ENCODE results near the gene PTPN6.
"Not testable (repeated sequence)": the region's sequence is repeated elsewhere in the genome, so short reads cannot be mapped to it uniquely, and the experiment has no call there.

The PTPN6 gene

GRCh38 chr12:6950811-6951540, at the start of gene PTPN6:
Gene PTPN6 (plus strand): TSS chr12:6951356. CDS start chr12:6951513, 157 bp downstream.
- Mint-ChIP-seq H3K36me3 (peaks cover 48% of the 10 kb centered on the region), H3K4me3 (peak within 1 kb of the TSS; percentile 100), H3K9me3 (no peaks in the 10 kb centered on the region), H3K27me3 (peaks cover 3% of the 10 kb centered on the region), H3K27ac (peak within 1 kb of the TSS; percentile 96), H3K4me1 (peaks cover 72% of the 10 kb centered on the region)
- CTCF ChIA-PET = interaction anchor here (0.7 to 16.3 kb wide), 6 partner anchors 10 to 162 kb away, joined by 3 to 491 read pairs (median 7); no protein-coding TSS in a partner anchor
- DNase-seq = peak; percentile 80

GRCh38 chr12:6902448-6902847, 48.7 kb upstream of the PTPN6 start:
- peaks cover 3% of the 10 kb centered on the region for H3K4me1 Mint-ChIP-seq
- no peaks in the 10 kb centered on the region for H3K36me3 Mint-ChIP-seq
- H3K9me3 Mint-ChIP-seq = no peaks in the 10 kb centered on the region
- no peak for DNase-seq
- no peak overlapping the region for H3K4me3 Mint-ChIP-seq
- CTCF ChIA-PET = interaction anchor here (1.0 to 1.6 kb wide), 5 partner anchors 11 to 207 kb away, joined by 3 to 5 read pairs (median 3); partner anchors contain the start of genes C12orf57, C1RL, RNU7-1 and SPSB2
- H3K27ac Mint-ChIP-seq = no peak overlapping the region
- H3K27me3 Mint-ChIP-seq = peaks cover 10% of the 10 kb centered on the region

GRCh38 chr12:6903722-6904121, 47.4 kb upstream of the PTPN6 start:
- H3K27ac Mint-ChIP-seq = peak overlapping the region; percentile 39
- CTCF ChIA-PET = no interaction called here
- peaks cover 3% of the 10 kb centered on the region for H3K4me1 Mint-ChIP-seq
- no peak for DNase-seq
- no peaks in the 10 kb centered on the region for H3K9me3 Mint-ChIP-seq
- H3K4me3 Mint-ChIP-seq = no peak overlapping the region
- peaks cover 14% of the 10 kb centered on the region for H3K27me3 Mint-ChIP-seq
- H3K36me3 Mint-ChIP-seq = no peaks in the 10 kb centered on the region

GRCh38 chr12:6904280-6905276, 46.6 kb upstream of the PTPN6 start, which contains the start of gene LRRC23:
Gene LRRC23 (plus strand): TSS chr12:6904822. CDS start chr12:6905634, 812 bp downstream.
- Mint-ChIP-seq H3K27ac (peak within 1 kb of the TSS; percentile 39), H3K9me3 (no peaks in the 10 kb centered on the region), H3K4me1 (peaks cover 3% of the 10 kb centered on the region), H3K27me3 (peaks cover 9% of the 10 kb centered on the region), H3K36me3 (no peaks in the 10 kb centered on the region), H3K4me3 (no peak within 1 kb of the TSS)
- DNase-seq = peak; percentile 99
- CTCF ChIA-PET = interaction anchor here (0.9 kb wide), 1 partner anchor 10 kb away, joined by 3 read pairs; the partner anchor contains the start of gene ENO2

GRCh38 chr12:6905414-6906040, 45.6 kb upstream of the PTPN6 start:
- Mint-ChIP-seq H3K9me3 (no peaks in the 10 kb centered on the region), H3K4me3 (no peak overlapping the region), H3K36me3 (no peaks in the 10 kb centered on the region), H3K27me3 (peaks cover 9% of the 10 kb centered on the region), H3K27ac (no peak overlapping the region), H3K4me1 (no peaks in the 10 kb centered on the region)
- CTCF ChIA-PET = interaction anchor here (0.6 to 1.1 kb wide), 3 partner anchors 9 to 276 kb away, joined by 3 read pairs; partner anchors contain the start of gene ENO2
- DNase-seq = no peak

- not testable (repeated sequence) for H3K27ac Mint-ChIP-seq, H3K4me3 Mint-ChIP-seq, H3K9me3 Mint-ChIP-seq, DNase-seq, H3K4me1 Mint-ChIP-seq, H3K36me3 Mint-ChIP-seq
- H3K27me3 Mint-ChIP-seq = peaks cover 17% of the 10 kb centered on the region
- CTCF ChIA-PET = interaction anchor here (0.9 to 2.5 kb wide), 2 partner anchors 35 to 39 kb away, joined by 4 to 9 read pairs; partner anchors contain the start of gene SPSB2
These were observed 43.0 kb upstream of the PTPN6 start for GRCh38 chr12:6908141-6908540.

- Mint-ChIP-seq H3K27ac (no peak overlapping the region), H3K4me3 (no peak overlapping the region), H3K36me3 (no peaks in the 10 kb centered on the region), H3K9me3 (no peaks in the 10 kb centered on the region), H3K27me3 (peaks cover 17% of the 10 kb centered on the region), H3K4me1 (peaks cover 18% of the 10 kb centered on the region)
- no peak for DNase-seq
- CTCF ChIA-PET = interaction anchor here (1.4 to 1.7 kb wide), 2 partner anchors 14 to 37 kb away, joined by 3 to 5 read pairs; no protein-coding TSS in a partner anchor
These were observed 41.6 kb upstream of the PTPN6 start for GRCh38 chr12:6909421-6910145.

GRCh38 chr12:6912164-6912935, 38.8 kb upstream of the PTPN6 start:
- peaks cover 6% of the 10 kb centered on the region for H3K36me3 Mint-ChIP-seq
- DNase-seq = no peak
- CTCF ChIA-PET = interaction anchor here (1.1 to 2.3 kb wide), 5 partner anchors 12 to 43 kb away, joined by 3 to 12 read pairs (median 5); partner anchors contain the start of gene SPSB2
- peaks cover 12% of the 10 kb centered on the region for H3K27me3 Mint-ChIP-seq
- peak overlapping the region; percentile 35 for H3K27ac Mint-ChIP-seq
- H3K9me3 Mint-ChIP-seq = no peaks in the 10 kb centered on the region
- H3K4me3 Mint-ChIP-seq = peak overlapping the region; percentile 66
- H3K4me1 Mint-ChIP-seq = peaks cover 42% of the 10 kb centered on the region

GRCh38 chr12:6914246-6914946, 36.8 kb upstream of the PTPN6 start, which contains the start of gene ENO2:
Gene ENO2 (plus strand): TSS chr12:6914580. CDS start chr12:6915833, 1,253 bp downstream.
- peak; percentile 87 for DNase-seq
- CTCF ChIA-PET = interaction anchor here (0.7 to 1.6 kb wide), 6 partner anchors 9 to 46 kb away, joined by 3 to 6 read pairs (median 4); no protein-coding TSS in a partner anchor
- peaks cover 8% of the 10 kb centered on the region for H3K27me3 Mint-ChIP-seq
- H3K36me3 Mint-ChIP-seq = peaks cover 17% of the 10 kb centered on the region
- H3K9me3 Mint-ChIP-seq = no peaks in the 10 kb centered on the region
- H3K27ac Mint-ChIP-seq = peak within 1 kb of the TSS; percentile 87
- peak within 1 kb of the TSS; percentile 97 for H3K4me3 Mint-ChIP-seq
- H3K4me1 Mint-ChIP-seq = peaks cover 47% of the 10 kb centered on the region

- H3K4me3 Mint-ChIP-seq = peak overlapping the region; percentile 97
- H3K27ac Mint-ChIP-seq = peak overlapping the region; percentile 87
- CTCF ChIA-PET = interaction anchor here (0.7 to 1.2 kb wide), 3 partner anchors 9 to 43 kb away, joined by 3 to 4 read pairs (median 4); no protein-coding TSS in a partner anchor
- peaks cover 8% of the 10 kb centered on the region for H3K27me3 Mint-ChIP-seq
- H3K36me3 Mint-ChIP-seq = peaks cover 25% of the 10 kb centered on the region
- no peaks in the 10 kb centered on the region for H3K9me3 Mint-ChIP-seq
- peaks cover 53% of the 10 kb centered on the region for H3K4me1 Mint-ChIP-seq
- peak; percentile 47 for DNase-seq
These were observed 36.0 kb upstream of the PTPN6 start for GRCh38 chr12:6914947-6915788.

- peak overlapping the region; percentile 97 for H3K4me3 Mint-ChIP-seq
- peaks cover 53% of the 10 kb centered on the region for H3K4me1 Mint-ChIP-seq
- H3K36me3 Mint-ChIP-seq = peaks cover 25% of the 10 kb centered on the region
- no peak for DNase-seq
- H3K27ac Mint-ChIP-seq = peak overlapping the region; percentile 69
- CTCF ChIA-PET = interaction anchor here (0.7 to 1.2 kb wide), 2 partner anchors 8 to 9 kb away, joined by 3 to 4 read pairs; no protein-coding TSS in a partner anchor
- no peaks in the 10 kb centered on the region for H3K9me3 Mint-ChIP-seq
- H3K27me3 Mint-ChIP-seq = peaks cover 7% of the 10 kb centered on the region
These were observed 35.3 kb upstream of the PTPN6 start for GRCh38 chr12:6915789-6916285.

All from activated naive CD4-positive, alpha-beta T cell treated with anti-CD3 and anti-CD28 coated beads, Interleukin-2, amount 10 ng/mL, durations not matched to agents 7 days and 5 days (primary cell).